ENCODE results near the gene UBE2O. TPM values are rescaled to one million over a fixed set of nuclear protein-coding genes. Genes with fewer than 3 reads are reported as not detected.

The UBE2O gene
- total RNA-seq, 1 experiment from 2014 or later: 68.9 TPM

GRCh38 chr17:76432004-76432403 lies 20.9 kb downstream of the UBE2O start:
- H3K36me3 Mint-ChIP-seq: no peaks in the 10 kb centered on the region
- H3K4me1 Mint-ChIP-seq: peaks cover 65% of the 10 kb centered on the region
- peak overlapping the region; percentile 43 for H3K27ac Mint-ChIP-seq
- H3K4me3 Mint-ChIP-seq: no peak overlapping the region
- TF ChIP-seq E2F1 (CRISPR knock-in tag; IDR thresholded peaks at IDR 0.05) (no peak), IRF1 (CRISPR knock-in tag; IDR thresholded peaks at IDR 0.05) (no peak), ZMAT4 (CRISPR knock-in tag; IDR thresholded peaks at IDR 0.05) (no peak), ZNF423 (CRISPR knock-in tag; IDR thresholded peaks at IDR 0.05) (no peak), AFF4 (CRISPR knock-in tag; IDR thresholded peaks at IDR 0.05; ENCODE audit: borderline replicate concordance) (no peak), NR1H2 (CRISPR knock-in tag; IDR thresholded peaks at IDR 0.05) (no peak), FOXJ3 (CRISPR knock-in tag; IDR thresholded peaks at IDR 0.05; ENCODE audit: borderline replicate concordance) (no peak), MLX (CRISPR knock-in tag; IDR thresholded peaks at IDR 0.05) (no peak), NFYB (CRISPR knock-in tag; conservative IDR thresholded peaks at IDR 0.05; ENCODE audit: low read depth) (no peak), ETV6 (CRISPR knock-in tag; IDR thresholded peaks at IDR 0.05) (no peak), MYBL2 (CRISPR knock-in tag; IDR thresholded peaks at IDR 0.05) (no peak), ZNF263 (CRISPR knock-in tag; IDR thresholded peaks at IDR 0.05; ENCODE audit: low read depth) (no peak), STAT6 (CRISPR knock-in tag; conservative IDR thresholded peaks at IDR 0.05; ENCODE audit: low read depth) (no peak), USF2 (CRISPR knock-in tag; IDR thresholded peaks at IDR 0.05) (no peak), ZNF671 (CRISPR knock-in tag; IDR thresholded peaks at IDR 0.05) (no peak), ZBTB21 (CRISPR knock-in tag; IDR thresholded peaks at IDR 0.05; ENCODE audit: borderline replicate concordance) (no peak), FOXP4 (CRISPR knock-in tag; IDR thresholded peaks at IDR 0.05) (no peak), CREM (CRISPR knock-in tag; IDR thresholded peaks at IDR 0.05) (no peak), CDX4 (CRISPR knock-in tag; IDR thresholded peaks at IDR 0.05; ENCODE audit: borderline replicate concordance) (no peak)
- H3K9me3 Mint-ChIP-seq: no peaks in the 10 kb centered on the region
- ATAC-seq (peak; percentile 26; the same call in 1 of the 2 replicates), DNase-seq (ENCODE audit: low spot score) (no peak)
- no peaks in the 10 kb centered on the region for H3K27me3 Mint-ChIP-seq (ENCODE audit: low read depth)
- POLR2A ChIA-PET: no interaction called here
- CTCF ChIA-PET: interaction anchor here (1.4 kb wide), 1 partner anchor 50 kb away, joined by 4 read pairs; no protein-coding TSS in a partner anchor
